GM19193 (cell line): Measurements from ENCODE around the gene NIPAL3.

Experiments
- POLR2A ChIP-seq: IDR thresholded peaks from 4 replicates; pipeline ENCODE4 v1.6.1; 2011; ENCODE audit not compliant: insufficient read depth, insufficient read length; ENCODE audit errors: extremely low read depth

Gene NIPAL3

DNA sequence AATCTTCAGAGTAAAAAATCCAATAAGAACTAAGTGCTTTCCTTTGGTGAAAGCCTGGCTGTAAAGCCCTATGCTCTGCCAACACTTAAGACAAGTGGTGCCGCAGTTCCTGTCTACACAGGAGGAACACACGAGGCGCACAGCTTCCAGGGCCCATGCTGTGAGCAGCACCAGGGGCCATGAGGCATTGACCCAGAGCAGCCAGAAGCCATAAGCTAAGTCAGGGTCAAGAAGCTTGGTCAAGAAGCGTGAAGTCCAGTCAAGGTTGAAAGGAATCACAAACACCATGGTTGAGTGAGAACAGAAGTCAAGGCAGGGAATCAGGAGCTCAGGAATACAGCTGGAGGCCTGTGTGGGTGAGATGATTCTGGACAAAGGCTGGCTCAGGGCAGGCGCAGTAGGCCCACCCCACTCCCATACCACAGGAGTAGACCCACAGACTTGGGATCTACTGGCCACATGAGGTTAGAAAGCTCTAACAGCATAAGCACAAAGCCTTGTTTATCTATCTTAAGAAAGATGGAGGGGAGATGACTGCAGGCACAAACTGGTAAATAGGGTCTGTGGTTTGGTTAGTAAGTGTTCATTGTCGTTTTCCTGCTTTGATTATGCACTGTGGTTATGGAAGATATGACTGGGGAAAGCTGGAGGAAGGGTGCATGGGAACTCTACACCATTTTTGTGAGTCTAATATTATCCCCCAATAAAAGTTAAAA, 44.1 kb downstream of the NIPAL3 start:
- TF ChIP-seq POLR2A = no peak

DNA sequence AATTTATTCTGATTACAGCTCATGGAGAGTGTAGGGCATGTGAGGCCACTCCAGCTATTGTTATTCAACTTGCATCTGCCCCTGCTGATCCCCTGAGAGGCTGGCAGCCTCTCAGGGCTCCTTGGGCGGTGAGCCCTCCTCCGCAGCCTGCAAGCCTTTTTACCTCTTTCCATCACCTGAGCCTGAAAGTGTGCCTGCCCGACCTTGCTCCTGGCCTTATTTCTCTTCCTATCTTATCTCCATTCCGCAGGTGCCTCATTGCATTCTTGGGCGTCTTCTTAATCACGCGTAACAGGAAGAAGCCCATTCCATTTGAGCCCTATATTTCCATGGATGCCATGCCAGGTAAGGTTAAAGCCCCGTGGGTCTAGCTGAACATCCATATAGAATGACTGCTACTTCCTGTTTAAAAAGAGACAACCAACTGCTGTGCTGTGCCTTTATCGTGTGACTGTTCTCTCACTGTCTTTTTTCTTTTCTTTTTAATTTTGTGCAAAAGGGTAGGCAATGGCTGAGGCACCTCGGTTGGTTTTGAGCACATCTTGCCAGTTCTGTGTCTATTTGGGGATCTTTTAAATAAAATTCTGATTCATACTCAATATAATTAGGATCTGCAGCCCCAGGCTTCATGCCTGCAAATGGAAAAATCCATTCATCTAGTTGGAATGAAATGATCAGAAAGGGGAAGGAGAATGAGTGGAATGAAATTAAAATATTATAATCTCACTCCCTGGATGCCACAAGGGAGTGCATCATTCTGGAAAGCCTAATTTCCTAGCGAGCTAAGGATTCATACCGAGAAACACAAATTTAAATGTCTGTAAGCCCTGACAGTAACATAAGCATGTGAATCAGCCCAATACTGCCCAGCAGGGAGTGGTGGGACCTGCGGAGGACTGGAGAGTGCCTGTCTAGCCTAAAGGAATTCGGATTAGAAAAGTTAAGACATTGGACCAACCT, 48.5 kb downstream of the NIPAL3 start:
- no peak for TF ChIP-seq POLR2A

DNA sequence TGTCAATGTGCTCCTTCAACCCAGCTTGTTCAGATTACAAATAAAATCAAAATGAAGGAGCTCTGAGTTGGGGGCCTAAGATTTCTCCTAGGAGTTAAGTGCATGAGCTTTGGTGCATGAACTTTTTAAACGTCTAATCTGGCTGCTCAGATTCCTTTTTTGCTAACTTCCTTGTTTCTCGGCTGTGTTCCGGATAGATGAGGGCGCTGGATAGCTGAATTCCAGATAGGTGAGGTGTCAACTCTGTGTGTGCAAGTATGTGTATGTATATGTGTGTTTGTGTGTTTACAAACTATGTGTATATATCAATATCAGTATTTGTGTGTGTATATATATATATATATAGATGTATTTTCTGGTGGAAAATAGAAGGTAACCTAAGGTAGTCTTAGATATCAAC, 49.5 kb downstream of the NIPAL3 start:
- TF ChIP-seq POLR2A = no peak

DNA sequence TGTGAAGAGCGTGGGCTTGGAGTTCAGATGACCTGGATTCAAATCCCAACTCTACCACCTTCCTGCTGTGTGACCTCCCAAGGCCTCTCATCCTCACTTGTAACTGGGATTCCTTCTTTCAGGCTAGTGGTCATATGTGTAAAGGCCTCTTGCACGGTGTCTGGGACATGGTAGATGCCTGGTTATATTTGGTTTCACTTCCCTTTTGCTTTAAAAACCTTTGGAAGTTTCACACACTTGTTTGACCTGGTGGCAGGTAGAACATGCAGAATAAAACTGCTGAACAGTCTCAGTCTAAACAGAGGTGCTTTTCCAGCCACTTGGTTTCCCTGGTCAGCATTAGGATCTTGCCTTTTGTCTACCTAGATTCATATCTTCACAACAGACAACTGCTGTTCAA, 50.0 kb downstream of the NIPAL3 start:
- TF ChIP-seq POLR2A = no peak

DNA sequence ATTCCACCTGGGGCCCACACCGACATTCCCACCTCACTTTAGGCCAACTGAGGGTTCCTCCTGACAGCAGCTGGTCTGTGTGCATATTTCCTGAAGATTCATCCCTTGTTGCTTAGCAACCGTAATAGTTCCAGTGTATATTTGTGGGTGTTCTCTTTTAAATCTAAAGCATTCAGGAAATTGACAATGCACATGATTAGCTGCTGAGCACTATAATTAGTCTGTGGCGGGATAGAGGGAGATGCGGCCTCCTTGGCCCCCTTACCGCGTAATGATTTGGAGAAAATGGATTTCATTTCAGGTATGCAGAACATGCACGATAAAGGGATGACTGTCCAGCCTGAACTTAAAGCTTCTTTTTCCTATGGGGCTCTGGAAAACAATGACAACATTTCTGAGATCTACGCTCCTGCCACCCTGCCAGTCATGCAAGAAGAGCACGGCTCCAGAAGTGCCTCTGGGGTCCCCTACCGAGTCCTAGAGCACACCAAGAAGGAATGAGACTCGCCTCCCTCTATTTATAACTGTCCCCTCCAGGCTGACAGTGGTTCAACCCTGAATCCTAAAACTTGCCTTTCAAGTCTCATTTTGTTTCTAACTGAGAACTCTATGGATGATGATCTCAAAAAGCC, 53.2 kb downstream of the NIPAL3 start:
- TF ChIP-seq POLR2A = no peak

DNA sequence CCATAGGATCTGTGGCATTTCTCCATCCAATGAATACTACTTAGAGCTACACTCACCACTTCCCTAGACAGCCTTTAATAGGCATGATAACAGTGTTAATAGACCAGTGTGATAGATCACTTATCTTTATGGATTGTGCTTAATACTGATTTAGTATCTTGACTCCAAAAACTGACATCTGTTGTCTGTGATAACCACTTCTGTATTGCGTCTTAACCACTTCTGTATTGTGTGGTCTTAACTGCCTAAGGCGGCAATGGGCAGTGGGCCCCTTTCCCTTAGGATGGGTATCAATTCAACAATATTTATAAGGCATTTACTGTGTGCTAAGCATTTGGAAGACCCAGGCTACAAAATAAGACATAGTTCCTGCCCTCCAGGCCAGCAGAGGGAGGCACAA, 55.0 kb downstream of the NIPAL3 start:
- TF ChIP-seq POLR2A = no peak

DNA sequence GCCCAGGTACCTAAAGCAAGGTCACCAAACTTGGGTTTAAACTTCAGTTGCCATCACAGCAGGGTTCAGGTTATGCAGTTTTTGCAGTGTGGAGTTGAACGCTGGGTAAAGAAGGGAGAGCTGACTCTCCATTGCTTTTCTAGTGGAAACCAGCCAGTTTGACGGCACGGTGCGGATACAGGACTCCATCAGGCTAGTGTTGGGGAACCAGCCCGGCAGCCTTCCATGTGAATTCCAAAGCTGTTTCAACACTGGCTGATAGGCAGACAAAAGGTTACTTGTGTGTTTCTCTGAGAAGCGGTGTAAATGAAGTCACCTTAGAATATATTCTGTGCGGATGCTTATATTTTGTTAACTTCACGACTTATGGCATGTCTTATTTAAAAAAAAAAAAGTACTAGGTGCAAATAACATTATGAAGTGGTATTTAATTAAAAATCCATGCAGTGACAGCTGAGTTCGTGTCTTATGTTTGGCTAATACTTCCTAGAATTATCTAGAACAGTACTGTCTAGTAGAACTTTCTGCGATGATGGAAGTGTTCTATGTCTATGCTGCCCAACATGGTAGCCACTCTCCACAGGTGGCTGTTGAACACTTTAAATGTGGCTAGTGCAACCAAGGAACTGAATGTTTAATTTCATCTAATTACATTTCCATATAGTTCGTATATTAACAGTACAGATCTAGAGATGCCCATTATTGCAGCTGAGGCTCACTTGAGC, 57.1 kb downstream of the NIPAL3 start:
- TF ChIP-seq POLR2A = no peak

DNA sequence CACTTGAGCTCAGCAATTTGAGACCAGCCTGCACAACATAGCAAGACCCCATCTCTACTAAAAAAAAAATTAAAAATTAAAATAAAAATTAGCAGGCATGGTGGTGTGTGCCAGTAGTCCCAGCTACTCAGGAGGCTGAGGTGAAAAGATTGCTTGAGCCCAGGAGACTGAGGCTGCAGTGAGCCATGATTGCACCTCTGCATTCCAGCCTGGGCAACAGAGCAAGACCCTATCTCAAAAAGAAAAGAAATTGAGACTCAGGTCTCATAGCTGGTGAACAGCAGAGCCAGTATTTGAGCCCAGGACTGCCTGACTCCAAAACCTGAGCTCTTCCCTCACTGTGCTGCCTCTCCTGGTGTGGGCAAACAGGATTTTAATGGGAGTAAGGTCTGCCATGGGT, 58.6 kb downstream of the NIPAL3 start:
- TF ChIP-seq POLR2A = no peak

DNA sequence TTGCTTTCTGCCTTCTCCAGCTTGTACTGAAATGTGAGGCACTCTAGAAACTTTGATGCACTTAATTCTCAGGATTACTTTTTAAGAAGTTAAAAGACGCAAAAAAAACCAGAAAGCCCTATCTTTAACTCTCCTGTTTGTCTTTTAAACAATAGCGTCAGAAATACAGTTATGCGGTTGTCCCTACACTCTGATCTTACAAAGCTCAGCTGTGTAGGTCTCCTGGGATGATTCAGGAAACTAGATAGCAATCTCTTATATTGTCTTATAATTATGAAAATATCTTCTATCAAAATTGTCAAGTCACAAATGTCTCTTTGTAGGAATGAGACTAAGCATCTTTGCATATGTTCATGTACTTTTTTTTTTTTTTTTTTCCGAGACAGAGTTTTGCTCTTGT, 60.1 kb downstream of the NIPAL3 start:
- TF ChIP-seq POLR2A = no peak

DNA sequence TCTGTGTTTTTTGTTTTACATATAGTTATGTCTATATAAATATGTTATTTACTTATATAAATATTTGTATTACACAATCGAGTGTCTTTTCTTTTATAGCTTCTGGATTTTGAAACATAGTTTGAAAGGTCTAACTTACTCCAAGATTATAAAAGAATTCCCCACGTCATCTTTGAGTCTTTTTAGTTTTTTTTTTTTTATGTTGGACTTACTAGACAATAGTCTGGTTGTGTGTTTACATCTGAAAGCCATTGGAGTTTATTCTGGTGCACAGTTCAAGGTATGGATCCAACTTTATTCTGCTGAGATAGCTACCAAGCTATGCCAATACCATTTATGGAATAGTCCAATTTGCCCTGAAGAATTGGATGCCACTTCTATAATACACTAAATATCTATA, 61.0 kb downstream of the NIPAL3 start:
- TF ChIP-seq POLR2A = no peak

DNA sequence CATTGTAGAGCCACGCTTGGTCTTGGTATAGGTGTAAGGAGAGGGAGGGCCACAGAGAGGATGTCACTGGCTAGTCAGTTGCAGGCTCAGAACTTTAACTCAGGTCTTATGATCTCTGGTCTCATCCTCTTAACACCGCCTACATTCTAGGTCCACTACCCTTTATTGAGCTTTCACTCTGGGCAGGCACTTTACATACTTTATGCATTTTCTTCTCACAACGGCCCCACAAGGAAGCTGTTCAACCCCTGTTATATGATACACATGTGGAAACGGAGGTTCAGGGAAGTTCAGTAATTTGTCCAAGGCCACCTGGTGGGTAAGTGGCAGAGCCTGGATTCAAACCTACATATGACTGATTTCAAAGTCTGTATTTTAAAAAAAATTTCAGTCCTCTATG, 61.7 kb downstream of the NIPAL3 start:
- no peak for TF ChIP-seq POLR2A

DNA sequence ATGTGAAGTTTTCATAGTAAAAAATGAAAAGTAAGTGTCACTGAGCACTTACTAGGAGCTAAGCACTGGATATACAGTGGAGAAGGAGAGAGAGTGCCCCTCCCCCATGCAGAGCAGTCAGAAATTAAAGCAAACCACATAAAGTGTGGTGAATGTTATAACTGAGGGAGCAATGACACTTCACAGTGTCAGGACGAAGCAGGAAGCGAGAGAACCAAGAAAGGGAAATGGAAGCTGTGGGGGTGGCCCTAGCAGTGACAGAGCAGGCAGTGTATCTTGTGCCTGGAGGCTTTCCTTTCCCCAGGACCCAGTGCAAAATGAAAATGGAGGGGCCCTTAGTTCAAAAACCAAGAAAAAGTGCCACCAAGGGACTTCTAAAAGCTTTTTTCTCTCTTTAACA, 65.5 kb downstream of the NIPAL3 start:
- no peak for TF ChIP-seq POLR2A

DNA sequence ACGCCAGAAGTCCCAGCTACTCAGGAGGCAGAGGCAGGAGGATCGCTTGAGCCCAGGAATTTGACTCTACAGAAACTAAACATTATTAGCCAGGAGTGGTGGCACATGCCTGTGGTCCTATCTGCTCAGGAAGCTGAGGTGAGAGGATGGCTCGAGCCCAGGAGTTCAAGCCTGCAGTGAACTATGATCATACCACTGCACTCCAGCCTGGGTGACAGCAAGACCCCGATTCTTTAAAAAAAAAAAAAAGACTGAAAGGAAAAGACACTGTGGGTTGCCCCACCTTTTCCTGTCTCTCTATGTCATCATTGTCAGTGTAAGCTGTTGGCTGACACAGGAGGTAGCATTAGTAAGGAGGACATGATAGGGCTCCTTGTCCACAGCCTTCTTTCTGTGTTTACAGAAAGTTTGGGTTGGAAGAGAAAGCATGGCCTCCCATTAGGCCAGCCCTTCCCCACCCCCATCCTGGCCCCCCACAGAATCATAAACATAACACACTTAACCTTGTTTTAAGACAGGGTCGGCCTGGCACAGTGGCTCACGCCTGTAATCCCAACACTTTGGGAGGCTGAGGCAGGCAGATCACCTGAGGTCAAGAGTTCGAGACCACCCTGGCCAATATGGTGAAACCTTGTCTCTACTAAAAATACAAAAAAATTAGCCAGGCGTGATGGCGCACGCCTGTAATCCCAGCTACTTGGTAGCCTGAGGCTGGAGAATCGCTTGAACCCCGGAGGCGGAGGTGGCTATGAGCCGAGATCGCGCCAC, 66.4 kb downstream of the NIPAL3 start:
- TF ChIP-seq POLR2A = no peak

DNA sequence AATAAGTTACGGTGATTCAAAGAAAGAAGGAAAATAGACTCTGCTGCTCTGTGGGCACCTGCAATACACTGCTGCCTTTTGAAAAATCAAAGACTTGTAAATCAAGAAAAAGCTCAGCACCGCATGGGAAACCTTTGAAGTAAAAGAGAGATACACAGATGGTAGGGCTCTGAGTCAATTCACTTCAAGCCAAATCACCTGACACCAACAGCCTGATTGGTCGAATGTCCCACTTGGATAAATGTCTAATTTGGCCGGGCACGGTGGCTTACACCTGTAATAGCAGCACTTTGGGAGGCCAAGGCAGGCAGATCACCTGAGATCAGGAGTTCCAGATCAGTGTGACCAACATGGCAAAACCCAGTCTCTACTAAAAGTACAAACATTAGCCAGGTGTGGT, 67.8 kb downstream of the NIPAL3 start:
- TF ChIP-seq POLR2A = no peak
